Keratinocyte (primary cell): ENCODE results near the gene SOX30. TPM values are rescaled to one million over a fixed set of nuclear protein-coding genes. Genes with fewer than 3 reads are reported as not detected.

Source experiments
- DNase-seq: peaks from one replicate; pipeline ENCODE4 v3.0.0-alpha.2; 2011; ENCODE audit warnings: low read depth, missing footprints, low spot score
- FAIRE-seq: peaks from 2 replicates; lab custom pipeline; 2011; peaks lifted over from hg19 to GRCh38; lab: Jason Lieb, UNC
- H2AFZ ChIP-seq: 2 replicates; pipeline ENCODE4 v1.6.0; 2012; ENCODE audit warnings: low read length, control low read depth, inconsistent platforms; ENCODE audit not compliant: control insufficient read depth
- H3K27ac ChIP-seq: 2 replicates; pipeline ENCODE4 v1.5.1; 2011; ENCODE audit warnings: low read length; ENCODE audit not compliant: control insufficient read depth, insufficient read depth
- H3K27me3 ChIP-seq: 3 replicates; pipeline ENCODE4 v1.6.0; 2011; ENCODE audit warnings: low read length; ENCODE audit not compliant: control insufficient read depth, insufficient read depth; ENCODE audit errors: extremely low read depth
- H3K36me3 ChIP-seq, 2 experiments: 2 replicates in 1 of 2; 3 replicates in 1 of 2; pipeline ENCODE4 v1.5.1; 2011; ENCODE audit warnings: low read length in 2 of 2, mild to moderate bottlenecking in 1 of 2; ENCODE audit not compliant: control insufficient read depth in 2 of 2, insufficient read depth in 2 of 2; ENCODE audit errors: extremely low read depth in 1 of 2
- H3K4me1 ChIP-seq: 3 replicates; pipeline ENCODE4 v1.5.1; 2011; ENCODE audit warnings: low read length; ENCODE audit not compliant: control insufficient read depth, insufficient read depth; ENCODE audit errors: extremely low read depth
- H3K4me2 ChIP-seq: 3 replicates; pipeline ENCODE4 v1.6.0; 2011; ENCODE audit warnings: low read depth, low read length; ENCODE audit not compliant: control insufficient read depth, insufficient read depth; ENCODE audit errors: extremely low read depth
- H3K4me3 ChIP-seq, 3 experiments: fragments of 200-600 bp in 1 of 3; sonication (generic) in 1 of 3; 2 replicates in 2 of 3; 3 replicates in 1 of 3; pipeline ENCODE4 v1.5.1; 2011 to 2016; ENCODE audit warnings: low read length in 3 of 3, mild to moderate bottlenecking in 3 of 3, control low read depth in 2 of 3, inconsistent platforms in 1 of 3, low read depth in 1 of 3, mixed read lengths in 1 of 3, mixed run types in 1 of 3, moderate library complexity in 1 of 3; ENCODE audit not compliant: control insufficient read depth in 2 of 3, insufficient read depth in 2 of 3; ENCODE audit errors: extremely low read depth in 1 of 3
- H3K79me2 ChIP-seq: 2 replicates; pipeline ENCODE4 v1.6.0; 2012; ENCODE audit warnings: low read length; ENCODE audit not compliant: control insufficient read depth, insufficient read depth
- H3K9ac ChIP-seq: 3 replicates; pipeline ENCODE4 v1.6.0; 2011; ENCODE audit warnings: low read length; ENCODE audit not compliant: control insufficient read depth, insufficient read depth; ENCODE audit errors: extremely low read depth
- H3K9me1 ChIP-seq: 3 replicates; pipeline ENCODE4 v1.6.0; 2011; ENCODE audit warnings: low read length; ENCODE audit not compliant: control insufficient read depth, insufficient read depth; ENCODE audit errors: extremely low read depth
- H3K9me3 ChIP-seq: 2 replicates; pipeline ENCODE4 v1.5.1; 2012; ENCODE audit warnings: low read depth, low read length; ENCODE audit not compliant: control insufficient read depth
- H4K20me1 ChIP-seq: 3 replicates; pipeline ENCODE4 v1.6.0; 2011; ENCODE audit warnings: low read length; ENCODE audit not compliant: control insufficient read depth, insufficient read depth; ENCODE audit errors: extremely low read depth
- CTCF ChIP-seq, 3 experiments: IDR thresholded peaks in 1 of 3; conservative IDR thresholded peaks in 1 of 3; optimal IDR thresholded peaks in 1 of 3; 2 replicates in 2 of 3; 3 replicates in 1 of 3; pipeline versions ENCODE3 to v1.5.1; 2011; ENCODE audit warnings: low read length in 3 of 3, mild to moderate bottlenecking in 3 of 3, moderate library complexity in 2 of 3, control low read depth in 1 of 3, inconsistent platforms in 1 of 3; ENCODE audit not compliant: insufficient read depth in 2 of 3; ENCODE audit errors: extremely low read depth in 1 of 3
- EZH2 ChIP-seq: IDR thresholded peaks from one replicate; pipeline ENCODE4 v1.6.1; 2012; ENCODE audit warnings: inconsistent platforms, mild to moderate bottlenecking, low read length, moderate library complexity
- dilution Hi-C: fragments of 300-500 bp; cut with MboI; formaldehyde crosslinking; loops from one replicate; pipeline ENCODE4 v1.7.0; 2020; ENCODE audit warnings: low sequenced_read_pairs; ENCODE audit not compliant: extremely low pct_ligation_motif_present
- polyA plus RNA-seq, 5 experiments: library from polyadenylated mRNA; depleted of rRNA in 3 of 5; stranded (reverse) in 3 of 5; stranded (forward) in 1 of 5; unstranded in 1 of 5; fragments of >200 nt; gene quantifications; 1 replicate in 1 of 5; 2 replicates in 3 of 5; 3 replicates in 1 of 5; pipeline versions ENCODE4 v1.2.1 to v1.2.3, GENCODE V29; 2011 to 2012; ENCODE audit warnings: missing spikeins in 2 of 5, low read depth in 1 of 5, low replicate concordance in 1 of 5

The SOX30 gene
- polyA plus RNA-seq, 1 donor (not counting 4 experiments of a cell fraction or from before 2014, with no cell fraction given): 0.05 TPM

GRCh38 chr5:157598350-157598936, 53.8 kb downstream of the SOX30 start:
- TF ChIP-seq EZH2 (no peak), CTCF (optimal IDR thresholded peaks at IDR 0.05 in 1 of 3, IDR thresholded peaks at IDR 0.05 in 1 of 3, conservative IDR thresholded peaks at IDR 0.05 in 1 of 3; ENCODE audit: extremely low read depth in 1 of 3, insufficient read depth in 2 of 3, low read length in 3 of 3) (no peak)
- no peak for FAIRE-seq

GRCh38 chr5:157597277-157597676, 55.0 kb downstream of the SOX30 start:
- Histone ChIP-seq H3K9me1 (no peaks in the 10 kb centered on the region), H3K4me3 (no peak overlapping the region), H2AFZ (no peak overlapping the region), H3K79me2 (no peaks in the 10 kb centered on the region), H3K4me2 (no peak overlapping the region), H4K20me1 (no peaks in the 10 kb centered on the region), H3K27me3 (no peaks in the 10 kb centered on the region), H3K9me3 (no peaks in the 10 kb centered on the region), H3K27ac (no peak overlapping the region), H3K4me1 (peaks cover 4% of the 10 kb centered on the region), H3K36me3 (no peaks in the 10 kb centered on the region), H3K9ac (no peak overlapping the region)
- no peak for FAIRE-seq
- TF ChIP-seq CTCF (optimal IDR thresholded peaks at IDR 0.05 in 1 of 3, IDR thresholded peaks at IDR 0.05 in 1 of 3, conservative IDR thresholded peaks at IDR 0.05 in 1 of 3; ENCODE audit: extremely low read depth in 1 of 3, insufficient read depth in 2 of 3, low read length in 3 of 3) (no peak), EZH2 (no peak)
- dilution Hi-C loops: no loop called here
- no peak for DNase-seq

More at GRCh38 chr5:157598350-157598936, 53.8 kb downstream of the SOX30 start:
- no peak overlapping the region for H3K27ac ChIP-seq
- peaks cover 16% of the 10 kb centered on the region for H3K4me1 ChIP-seq
- no peak overlapping the region for H3K4me3 ChIP-seq
- dilution Hi-C loops: no loop called here
- no peak for DNase-seq
- H2AFZ ChIP-seq: no peak overlapping the region
- no peaks in the 10 kb centered on the region for H3K9me1 ChIP-seq
- H3K9ac ChIP-seq: no peak overlapping the region
- no peaks in the 10 kb centered on the region for H3K79me2 ChIP-seq
- H3K4me2 ChIP-seq: no peak overlapping the region
- no peaks in the 10 kb centered on the region for H4K20me1 ChIP-seq
- no peaks in the 10 kb centered on the region for H3K9me3 ChIP-seq
- H3K27me3 ChIP-seq: no peaks in the 10 kb centered on the region
- H3K36me3 ChIP-seq: no peaks in the 10 kb centered on the region
